ENCODE data around the gene SLIT1.
"Not testable (repeated sequence)": the region's sequence is repeated elsewhere in the genome, so short reads cannot be mapped to it uniquely, and the experiment has no call there.

Gene SLIT1

GRCh38 chr10:97042716-97043562, 142.8 kb downstream of the SLIT1 start:
- DNase-seq (ENCODE audit: low read depth), result no peak

- DNase-seq (ENCODE audit: low read depth), result no peak
Observed at GRCh38 chr10:97042081-97042480, 143.7 kb downstream of the SLIT1 start.

- no peak for DNase-seq (ENCODE audit: low read depth)
Observed at GRCh38 chr10:97040706-97041105, 145.1 kb downstream of the SLIT1 start.

GRCh38 chr10:97040248-97040584, 145.5 kb downstream of the SLIT1 start:
- DNase-seq (ENCODE audit: low read depth), result no peak

GRCh38 chr10:97039538-97040247, 146.1 kb downstream of the SLIT1 start:
- no peak for DNase-seq (ENCODE audit: low read depth)

- no peak for DNase-seq (ENCODE audit: low read depth)
Observed at GRCh38 chr10:97038688-97039087, 147.1 kb downstream of the SLIT1 start.

- DNase-seq (ENCODE audit: low read depth), result peak; percentile 72
Observed at GRCh38 chr10:97037365-97038361, 148.1 kb downstream of the SLIT1 start.

GRCh38 chr10:97034958-97035769, 150.6 kb downstream of the SLIT1 start:
- no peak for DNase-seq (ENCODE audit: low read depth)

- no peak for DNase-seq (ENCODE audit: low read depth)
Observed at GRCh38 chr10:97034301-97034700, 151.5 kb downstream of the SLIT1 start.

GRCh38 chr10:97033841-97034240, 151.9 kb downstream of the SLIT1 start:
- DNase-seq (ENCODE audit: low read depth), result not testable (repeated sequence)

GRCh38 chr10:97032624-97033023, 153.1 kb downstream of the SLIT1 start:
- no peak for DNase-seq (ENCODE audit: low read depth)

- no peak for DNase-seq (ENCODE audit: low read depth)
Observed at GRCh38 chr10:97031459-97031858, 154.3 kb downstream of the SLIT1 start.

GRCh38 chr10:97030894-97031293, 154.9 kb downstream of the SLIT1 start:
- no peak for DNase-seq (ENCODE audit: low read depth)

- DNase-seq (ENCODE audit: low read depth), result no peak
Observed at GRCh38 chr10:97029271-97029670, 156.5 kb downstream of the SLIT1 start.

- no peak for DNase-seq (ENCODE audit: low read depth)
Observed at GRCh38 chr10:97028832-97029178, 157.0 kb downstream of the SLIT1 start.

GRCh38 chr10:97028126-97028831, 157.5 kb downstream of the SLIT1 start:
- no peak for DNase-seq (ENCODE audit: low read depth)

- DNase-seq (ENCODE audit: low read depth), result peak; percentile 47
Observed at GRCh38 chr10:97025613-97026242, 160.0 kb downstream of the SLIT1 start.

GRCh38 chr10:97024168-97025073, 161.3 kb downstream of the SLIT1 start:
- DNase-seq (ENCODE audit: low read depth), result no peak
